Mammary microvascular endothelial cell (primary cell): ENCODE data around the gene USP33. TPM values are rescaled to one million over a fixed set of nuclear protein-coding genes. Genes with fewer than 3 reads are reported as not detected.

ENCODE experiments used
- total RNA-seq: library from RNA; depleted of rRNA; stranded (reverse); fragments of >200 nt; gene quantifications from 2 replicates; pipeline ENCODE4 v1.2.3, GENCODE V29; 2015

USP33 gene
- total RNA-seq: 34.9 and 40.8 TPM in 2 replicates

DNA sequence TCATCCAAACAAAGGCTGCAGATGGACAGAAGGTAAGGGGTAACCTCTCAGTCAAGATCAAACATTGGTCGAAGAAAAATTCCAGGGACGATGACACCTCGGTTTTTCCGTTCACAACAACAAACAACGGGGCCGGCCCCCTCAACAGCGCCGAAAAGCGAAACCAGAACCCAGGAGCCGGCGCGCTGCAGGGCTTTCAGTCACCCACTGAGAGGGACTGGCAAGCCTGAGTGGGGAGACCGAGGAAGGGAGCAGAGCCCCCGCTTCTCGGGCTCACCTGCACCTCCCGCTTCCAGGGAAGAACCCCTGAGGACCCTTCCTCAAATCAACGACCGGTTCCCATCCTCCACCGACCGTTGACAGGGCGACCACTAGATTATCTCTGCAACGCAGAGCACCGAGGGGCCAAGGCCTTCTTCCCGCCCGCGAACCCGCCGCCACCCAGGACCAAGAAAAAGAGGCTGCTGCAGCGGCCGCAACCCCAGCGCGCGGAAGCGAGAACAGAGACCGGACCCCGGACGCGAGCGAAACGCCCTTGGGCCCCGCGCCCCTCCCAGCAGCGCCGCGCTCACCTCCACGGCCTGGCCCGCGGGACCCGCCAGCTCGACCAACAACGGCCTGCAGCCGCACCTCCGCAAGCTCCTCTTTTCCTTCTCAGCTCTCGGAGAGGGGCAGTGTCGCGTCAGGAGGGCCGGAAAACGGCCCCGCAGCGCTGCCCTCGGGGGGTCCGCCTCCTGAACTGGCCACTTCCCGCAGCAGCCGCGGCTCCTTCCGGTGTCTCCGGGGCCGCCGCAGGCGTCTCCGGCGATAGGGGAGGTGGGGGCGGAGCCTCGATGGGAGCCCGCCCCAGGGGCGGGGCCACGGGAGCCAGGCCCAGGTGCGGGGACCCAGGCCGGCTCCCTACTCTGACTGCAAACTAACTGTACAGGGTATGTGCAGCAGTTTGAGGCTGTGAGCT is at the start of gene USP33:
USP33 (minus strand) TSS at position 782 of the 958 bp plus-strand sequence. CDS start 18,155 bp downstream, outside the sequence.

DNA sequence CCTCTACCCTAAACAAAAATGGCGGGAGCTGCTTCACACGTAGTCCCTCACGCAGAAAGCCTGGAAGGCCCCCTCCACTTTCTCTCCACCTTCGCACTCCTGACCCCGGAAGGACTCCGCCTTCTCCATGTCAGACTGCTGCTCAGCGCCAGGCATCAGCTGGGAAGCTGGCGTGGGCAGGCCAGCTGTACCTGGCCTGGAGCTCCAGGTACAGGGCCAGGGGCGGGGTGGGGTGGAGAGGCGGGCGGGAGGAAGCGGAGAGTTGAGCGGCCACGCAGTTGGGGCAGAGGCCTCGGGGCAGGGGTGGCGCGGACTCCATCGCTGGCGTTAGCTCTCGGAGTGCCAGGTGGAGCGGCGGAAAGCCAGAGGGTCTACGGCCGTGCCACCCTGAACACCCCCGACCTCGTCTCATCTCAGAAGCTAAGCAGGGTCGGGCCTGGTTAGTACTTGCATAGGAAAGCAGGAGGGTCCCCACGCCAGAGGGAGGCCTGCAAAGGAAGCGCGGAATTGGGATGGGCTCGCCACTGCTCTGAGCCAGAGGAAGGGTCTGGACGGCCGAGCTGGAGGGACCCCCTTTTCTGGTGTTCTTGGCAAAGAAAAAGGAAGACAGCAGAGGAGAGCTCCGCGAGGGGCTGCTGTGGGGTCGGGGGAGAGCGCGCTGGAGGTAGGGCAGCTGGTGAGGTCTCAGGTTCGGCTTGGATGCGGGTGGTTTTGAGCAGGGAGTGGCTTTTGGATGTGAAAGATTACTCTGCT is 20.1 kb upstream of the USP33 start, which contains the start of gene MIGA1:
MIGA1 (plus strand) TSS at position 121 of the 753 bp plus-strand sequence. CDS start 3,604 bp downstream, outside the sequence.

DNA sequence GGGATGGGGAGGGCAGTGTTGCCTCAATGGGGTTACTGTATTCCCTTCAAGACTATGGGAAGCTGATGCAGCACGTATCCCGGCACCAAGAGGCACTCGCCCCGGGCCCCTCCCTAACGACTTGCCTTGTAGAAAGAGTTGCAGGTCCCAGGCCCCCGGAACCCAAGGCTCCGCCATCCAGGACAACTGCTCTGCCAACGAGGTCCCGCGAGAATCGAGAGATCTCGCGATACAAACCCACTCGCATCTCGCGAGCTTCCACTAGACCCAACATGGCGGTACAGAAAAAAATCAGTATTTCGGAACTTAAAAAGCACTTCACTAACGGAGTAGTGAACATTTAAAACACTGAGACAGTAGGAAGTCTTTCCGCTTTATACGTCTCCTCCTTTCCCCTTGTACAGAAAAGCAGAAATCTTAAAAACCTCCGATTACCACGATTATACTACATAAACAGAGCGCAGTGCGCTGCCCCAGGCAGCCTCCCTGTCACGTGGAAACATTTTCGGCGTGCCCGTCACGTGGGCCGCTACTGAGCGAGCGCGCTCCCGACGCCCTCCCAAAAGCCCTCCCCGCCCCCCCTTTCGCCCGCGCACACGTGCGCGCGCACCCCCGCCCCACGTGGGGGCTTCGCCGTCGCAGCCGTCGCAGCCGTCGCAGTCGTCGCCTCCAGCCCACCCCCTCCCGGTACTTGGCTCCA is 77.0 kb downstream of the USP33 start, which contains the start of gene ZZZ3:
ZZZ3 (minus strand) TSS at position 199 of the 700 bp plus-strand sequence. CDS start 49,304 bp downstream, outside the sequence.

Other genes with a start within 250 kb of the USP33 start
- 58.2 and 59.0 TPM in 2 replicates for gene ZZZ3, start 77.2 kb downstream of the USP33 start, total RNA-seq
- 8.1 and 9.1 TPM in 2 replicates for gene MIGA1, start 19.8 kb upstream of the USP33 start, total RNA-seq
- gene NEXN, start 128.8 kb upstream of the USP33 start, total RNA-seq: 5.0 and 7.0 TPM in 2 replicates
- 90.2 and 103 TPM in 2 replicates for gene FUBP1, start 219.2 kb upstream of the USP33 start, total RNA-seq
- gene DNAJB4, start 245.1 kb upstream of the USP33 start, total RNA-seq: 49.4 and 54.1 TPM in 2 replicates